ENCODE data around the gene PIP5K1B.

Gene PIP5K1B

GRCh38 chr9:69016191-69017096, 311.4 kb downstream of the PIP5K1B start:
- H3K4me1 ChIP-seq (ENCODE audit: control insufficient read depth, low read length), result no peaks in the 10 kb centered on the region

GRCh38 chr9:69018737-69019136, 313.7 kb downstream of the PIP5K1B start:
- TF ChIP-seq EZH2phosphoT487 (IDR thresholded peaks at IDR 0.05; ENCODE audit: borderline replicate concordance, low read length) (no peak), CTCF (IDR thresholded peaks at IDR 0.05; ENCODE audit: low read depth, low read length, poor library complexity, severe bottlenecking) (no peak)
- Histone ChIP-seq H3K4me2 (ENCODE audit: low read length) (no peak overlapping the region), H4K20me1 (ENCODE audit: control insufficient read depth, insufficient read depth, low read depth, low read length) (no peaks in the 10 kb centered on the region), H3K4me3 (ENCODE audit: low read length) (no peak overlapping the region), H3F3A (ENCODE audit: control insufficient read depth, insufficient read depth) (no peaks in the 10 kb centered on the region), H3K79me2 (ENCODE audit: control insufficient read depth, low read length) (no peaks in the 10 kb centered on the region), H3K9me2 (replicated peaks; ENCODE audit: control insufficient read depth, low read length) (no peaks in the 10 kb centered on the region), H3K9me3 (ENCODE audit: control insufficient read depth, insufficient read depth, low read length) (no peaks in the 10 kb centered on the region), H3K27me3 (ENCODE audit: control insufficient read depth, low read length) (peaks cover 11% of the 10 kb centered on the region), H3K27ac (ENCODE audit: low read depth, low read length) (no peak overlapping the region), H3K4me1 (ENCODE audit: control insufficient read depth, low read length) (no peaks in the 10 kb centered on the region), H3K36me3 (ENCODE audit: control insufficient read depth, low read length) (no peaks in the 10 kb centered on the region)

More at GRCh38 chr9:69016191-69017096, 311.4 kb downstream of the PIP5K1B start:
- Histone ChIP-seq H3K79me2 (ENCODE audit: control insufficient read depth, low read length) (no peaks in the 10 kb centered on the region), H4K20me1 (ENCODE audit: control insufficient read depth, insufficient read depth, low read depth, low read length) (no peaks in the 10 kb centered on the region), H3K27me3 (ENCODE audit: control insufficient read depth, low read length) (peaks cover 8% of the 10 kb centered on the region), H3K27ac (ENCODE audit: low read depth, low read length) (no peak overlapping the region), H3K36me3 (ENCODE audit: control insufficient read depth, low read length) (no peaks in the 10 kb centered on the region), H3K9me3 (ENCODE audit: control insufficient read depth, insufficient read depth, low read length) (no peaks in the 10 kb centered on the region), H3K9me2 (replicated peaks; ENCODE audit: control insufficient read depth, low read length) (no peaks in the 10 kb centered on the region), H3F3A (ENCODE audit: control insufficient read depth, insufficient read depth) (no peaks in the 10 kb centered on the region), H3K4me3 (ENCODE audit: low read length) (no peak overlapping the region), H3K4me2 (ENCODE audit: low read length) (no peak overlapping the region)
- no peak for TF ChIP-seq CTCF (IDR thresholded peaks at IDR 0.05; ENCODE audit: low read depth, low read length, poor library complexity, severe bottlenecking)
- TF ChIP-seq EZH2phosphoT487 (IDR thresholded peaks at IDR 0.05; ENCODE audit: borderline replicate concordance, low read length), result no peak

GRCh38 chr9:69019808-69020207, 314.8 kb downstream of the PIP5K1B start:
- no peaks in the 10 kb centered on the region for H3K79me2 ChIP-seq (ENCODE audit: control insufficient read depth, low read length)
- no peak for TF ChIP-seq EZH2phosphoT487 (IDR thresholded peaks at IDR 0.05; ENCODE audit: borderline replicate concordance, low read length)
- TF ChIP-seq CTCF (IDR thresholded peaks at IDR 0.05; ENCODE audit: low read depth, low read length, poor library complexity, severe bottlenecking), result no peak
- no peak overlapping the region for H3K4me2 ChIP-seq (ENCODE audit: low read length)
- no peaks in the 10 kb centered on the region for H3F3A ChIP-seq (ENCODE audit: control insufficient read depth, insufficient read depth)
- no peaks in the 10 kb centered on the region for H3K9me2 ChIP-seq (replicated peaks; ENCODE audit: control insufficient read depth, low read length)
- H4K20me1 ChIP-seq (ENCODE audit: control insufficient read depth, insufficient read depth, low read depth, low read length), result no peaks in the 10 kb centered on the region
- H3K27ac ChIP-seq (ENCODE audit: low read depth, low read length), result no peak overlapping the region
- no peaks in the 10 kb centered on the region for H3K9me3 ChIP-seq (ENCODE audit: control insufficient read depth, insufficient read depth, low read length)
- H3K27me3 ChIP-seq (ENCODE audit: control insufficient read depth, low read length), result peaks cover 11% of the 10 kb centered on the region
- no peaks in the 10 kb centered on the region for H3K4me1 ChIP-seq (ENCODE audit: control insufficient read depth, low read length)
- H3K36me3 ChIP-seq (ENCODE audit: control insufficient read depth, low read length), result no peaks in the 10 kb centered on the region
- no peak overlapping the region for H3K4me3 ChIP-seq (ENCODE audit: low read length)
